Measurements from ENCODE around the gene DCBLD1. TPM values are rescaled to one million over a fixed set of nuclear protein-coding genes. Genes with fewer than 3 reads are reported as not detected.

The DCBLD1 gene
- total RNA-seq, 1 experiment from 2014 or later, result 69.3 TPM

DNA sequence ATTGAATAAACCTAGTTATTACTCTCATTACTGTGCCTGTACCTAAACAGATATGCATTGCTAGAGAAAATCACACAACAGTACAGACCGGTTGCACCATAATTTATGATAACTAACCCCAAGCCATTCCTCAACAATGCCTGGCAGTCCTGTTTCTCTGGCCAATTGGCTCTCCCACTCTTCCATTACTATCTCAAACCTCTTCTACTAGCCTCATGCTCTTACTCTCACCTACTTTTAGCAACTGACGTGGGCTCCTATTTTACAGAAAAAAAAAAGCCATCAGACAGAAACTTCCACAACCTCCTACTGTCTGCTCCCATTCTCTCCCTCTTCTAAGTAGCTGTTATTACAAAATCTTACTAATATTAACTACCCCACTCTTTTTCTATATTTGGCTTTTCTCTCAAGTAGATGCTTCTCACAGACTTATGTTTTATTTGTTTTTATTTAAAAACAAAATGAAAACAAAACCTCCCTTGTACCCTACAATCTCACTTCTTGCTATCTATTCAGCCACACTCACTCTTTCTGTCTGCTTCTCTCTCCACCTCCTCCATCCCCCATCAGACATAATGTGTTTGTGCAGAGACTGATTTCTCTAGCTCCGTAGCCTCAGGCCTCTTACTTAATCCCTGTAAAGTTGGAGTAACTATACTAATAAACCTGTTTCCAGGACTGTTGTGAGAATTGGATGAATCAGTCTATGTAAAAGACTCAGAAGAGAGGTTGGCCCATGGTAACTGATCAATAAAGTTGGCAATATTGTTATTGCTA, 110.7 kb downstream of the DCBLD1 start:
- POLR2A ChIA-PET, result no interaction called here
- no peaks in the 10 kb centered on the region for H3K36me3 ChIP-seq (ENCODE audit: control insufficient read depth, insufficient read depth, low read length)
- H3K4me1 ChIP-seq, result peaks cover 24% of the 10 kb centered on the region
- CTCF ChIA-PET, result no interaction called here
- Mint-ChIP-seq H3K36me3 (ENCODE audit: insufficient read depth, unreplicated experiment) (peaks cover 35% of the 10 kb centered on the region), H3K27ac (ENCODE audit: unreplicated experiment) (no peak overlapping the region), H3K27me3 (ENCODE audit: insufficient read depth, unreplicated experiment) (no peaks in the 10 kb centered on the region), H3K9me3 (ENCODE audit: unreplicated experiment) (no peaks in the 10 kb centered on the region), H3K4me1 (ENCODE audit: low read depth, unreplicated experiment) (peaks cover 8% of the 10 kb centered on the region), H3K4me3 (ENCODE audit: unreplicated experiment) (no peak overlapping the region)
- DNase-seq, result no peak
- TF ChIP-seq, protein P1, sequence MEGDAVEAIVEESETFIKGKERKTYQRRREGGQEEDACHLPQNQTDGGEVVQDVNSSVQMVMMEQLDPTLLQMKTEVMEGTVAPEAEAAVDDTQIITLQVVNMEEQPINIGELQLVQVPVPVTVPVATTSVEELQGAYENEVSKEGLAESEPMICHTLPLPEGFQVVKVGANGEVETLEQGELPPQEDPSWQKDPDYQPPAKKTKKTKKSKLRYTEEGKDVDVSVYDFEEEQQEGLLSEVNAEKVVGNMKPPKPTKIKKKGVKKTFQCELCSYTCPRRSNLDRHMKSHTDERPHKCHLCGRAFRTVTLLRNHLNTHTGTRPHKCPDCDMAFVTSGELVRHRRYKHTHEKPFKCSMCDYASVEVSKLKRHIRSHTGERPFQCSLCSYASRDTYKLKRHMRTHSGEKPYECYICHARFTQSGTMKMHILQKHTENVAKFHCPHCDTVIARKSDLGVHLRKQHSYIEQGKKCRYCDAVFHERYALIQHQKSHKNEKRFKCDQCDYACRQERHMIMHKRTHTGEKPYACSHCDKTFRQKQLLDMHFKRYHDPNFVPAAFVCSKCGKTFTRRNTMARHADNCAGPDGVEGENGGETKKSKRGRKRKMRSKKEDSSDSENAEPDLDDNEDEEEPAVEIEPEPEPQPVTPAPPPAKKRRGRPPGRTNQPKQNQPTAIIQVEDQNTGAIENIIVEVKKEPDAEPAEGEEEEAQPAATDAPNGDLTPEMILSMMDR (IDR thresholded peaks at IDR 0.05; ENCODE audit: insufficient read depth in 1 of 2, low read depth in 1 of 2, low read length in 1 of 2, severe bottlenecking in 1 of 2, unreplicated experiment in 1 of 2), result no peak
- no peak overlapping the region for H3K4me3 ChIP-seq (ENCODE audit: low read depth, low read length)
- peaks cover 3% of the 10 kb centered on the region; the same call in 1 of the 2 replicates for H3K9me3 ChIP-seq
- no peaks in the 10 kb centered on the region for H3K27me3 ChIP-seq (replicated peaks; ENCODE audit: control insufficient read depth, insufficient read depth, low read length)
- no TSS peak for BruUV-seq (replicated peaks)
- intact Hi-C loops (cut with micrococcal nuclease; ENCODE audit: unreplicated experiment), result loop anchor here (2.0 to 5.0 kb wide), 2 partner anchors 14 to 646 kb away; no protein-coding TSS in a partner anchor

DNA sequence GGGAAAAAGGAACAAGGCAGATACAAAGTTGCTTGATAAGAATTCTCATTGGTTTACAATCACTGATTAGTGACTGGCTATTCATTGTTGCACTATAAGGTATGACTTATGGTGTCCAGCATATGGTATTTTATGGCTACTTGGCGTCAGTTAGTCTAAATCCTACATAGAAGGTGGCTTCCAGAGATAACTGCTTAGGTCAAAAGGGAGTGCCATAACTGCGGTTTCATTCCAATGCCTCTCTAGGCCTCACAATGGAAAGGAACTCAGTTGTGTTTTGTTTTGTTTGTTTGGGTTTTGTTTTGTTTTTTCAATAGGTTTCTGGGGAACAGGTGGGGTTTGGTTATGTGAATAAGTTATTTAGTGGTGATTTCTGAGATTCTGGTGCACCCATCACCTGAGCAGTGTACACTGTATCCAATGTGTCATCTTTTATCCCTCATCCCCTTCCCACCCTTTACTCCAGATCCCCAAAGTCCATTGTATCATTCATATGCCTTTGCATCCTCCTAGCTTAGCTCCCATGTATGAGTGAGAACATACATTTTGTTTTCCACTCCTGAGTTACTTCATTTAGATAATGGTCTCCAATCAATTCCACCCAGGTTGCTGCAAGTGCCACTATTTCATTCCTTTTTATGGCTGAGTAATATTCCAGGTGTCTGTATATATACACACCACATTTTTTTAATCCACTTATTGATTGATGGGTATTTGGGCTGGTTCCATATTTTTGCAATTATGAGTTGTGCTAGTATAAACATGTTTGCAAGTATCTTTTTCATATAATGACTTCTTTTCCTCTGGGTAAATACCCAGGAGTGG, 112.8 kb downstream of the DCBLD1 start:
- DNase-seq, result no peak
- Mint-ChIP-seq H3K4me1 (ENCODE audit: low read depth, unreplicated experiment) (peaks cover 8% of the 10 kb centered on the region), H3K9me3 (ENCODE audit: unreplicated experiment) (no peaks in the 10 kb centered on the region), H3K36me3 (ENCODE audit: insufficient read depth, unreplicated experiment) (peaks cover 34% of the 10 kb centered on the region), H3K4me3 (ENCODE audit: unreplicated experiment) (no peak overlapping the region), H3K27me3 (ENCODE audit: insufficient read depth, unreplicated experiment) (no peaks in the 10 kb centered on the region), H3K27ac (ENCODE audit: unreplicated experiment) (no peak overlapping the region)
- POLR2A ChIA-PET, result no interaction called here
- Histone ChIP-seq H3K4me1 (peaks cover 26% of the 10 kb centered on the region), H3K9me3 (peaks cover 3% of the 10 kb centered on the region; the same call in 1 of the 2 replicates), H3K4me3 (ENCODE audit: low read depth, low read length) (no peak overlapping the region), H3K36me3 (ENCODE audit: control insufficient read depth, insufficient read depth, low read length) (peaks cover 3% of the 10 kb centered on the region; the same call in 1 of the 2 replicates), H3K27me3 (replicated peaks; ENCODE audit: control insufficient read depth, insufficient read depth, low read length) (no peaks in the 10 kb centered on the region)
- TF ChIP-seq, protein P1 (IDR thresholded peaks at IDR 0.05; ENCODE audit: insufficient read depth in 1 of 2, low read depth in 1 of 2, low read length in 1 of 2, severe bottlenecking in 1 of 2, unreplicated experiment in 1 of 2), result no peak
- intact Hi-C loops (cut with micrococcal nuclease; ENCODE audit: unreplicated experiment), result no loop called here
- CTCF ChIA-PET, result no interaction called here
- no TSS peak for BruUV-seq (replicated peaks)

DNA sequence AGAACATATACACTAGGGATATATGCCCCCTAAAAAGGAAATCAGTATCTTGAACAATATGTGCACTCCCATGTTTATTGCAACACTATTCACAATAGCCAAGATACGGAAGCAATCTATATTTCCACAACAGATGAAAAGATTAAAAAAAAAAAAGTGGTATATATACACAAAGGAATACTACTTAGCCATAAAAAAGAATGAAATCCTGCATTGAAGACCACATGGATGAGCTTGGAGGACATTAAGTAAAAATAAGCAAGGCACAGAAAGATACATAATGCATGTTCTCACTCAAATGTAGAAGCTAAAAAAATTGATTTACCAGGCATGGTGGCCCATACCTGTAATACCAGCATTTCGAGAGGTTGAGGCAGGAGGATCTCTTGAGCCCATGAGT, 115.3 kb downstream of the DCBLD1 start:
- H3K4me1 ChIP-seq, result peaks cover 8% of the 10 kb centered on the region; the same call in 1 of the 2 replicates
- no peak overlapping the region for H3K27ac Mint-ChIP-seq (ENCODE audit: unreplicated experiment)
- H3K27me3 ChIP-seq (replicated peaks; ENCODE audit: control insufficient read depth, insufficient read depth, low read length), result no peaks in the 10 kb centered on the region
- H3K9me3 ChIP-seq, result peaks cover 3% of the 10 kb centered on the region; the same call in 1 of the 2 replicates
- intact Hi-C loops (cut with micrococcal nuclease; ENCODE audit: unreplicated experiment), result no loop called here
- H3K4me3 Mint-ChIP-seq (ENCODE audit: unreplicated experiment), result no peak overlapping the region
- H3K36me3 ChIP-seq (ENCODE audit: control insufficient read depth, insufficient read depth, low read length), result peaks cover 3% of the 10 kb centered on the region; the same call in 1 of the 2 replicates
- no peaks in the 10 kb centered on the region for H3K27me3 Mint-ChIP-seq (ENCODE audit: insufficient read depth, unreplicated experiment)
- H3K9me3 Mint-ChIP-seq (ENCODE audit: unreplicated experiment), result no peaks in the 10 kb centered on the region
- no peak for DNase-seq
- TF ChIP-seq, protein P1 (IDR thresholded peaks at IDR 0.05; ENCODE audit: insufficient read depth in 1 of 2, low read depth in 1 of 2, low read length in 1 of 2, severe bottlenecking in 1 of 2, unreplicated experiment in 1 of 2), result no peak
- CTCF ChIA-PET, result no interaction called here
- POLR2A ChIA-PET, result no interaction called here
- no peaks in the 10 kb centered on the region for H3K4me1 Mint-ChIP-seq (ENCODE audit: low read depth, unreplicated experiment)
- BruUV-seq (replicated peaks), result no TSS peak
- peaks cover 31% of the 10 kb centered on the region for H3K36me3 Mint-ChIP-seq (ENCODE audit: insufficient read depth, unreplicated experiment)
- H3K4me3 ChIP-seq (ENCODE audit: low read depth, low read length), result no peak overlapping the region

All from Caco-2 (cell line).